ENCODE results near the gene SEC16A.

DNA sequence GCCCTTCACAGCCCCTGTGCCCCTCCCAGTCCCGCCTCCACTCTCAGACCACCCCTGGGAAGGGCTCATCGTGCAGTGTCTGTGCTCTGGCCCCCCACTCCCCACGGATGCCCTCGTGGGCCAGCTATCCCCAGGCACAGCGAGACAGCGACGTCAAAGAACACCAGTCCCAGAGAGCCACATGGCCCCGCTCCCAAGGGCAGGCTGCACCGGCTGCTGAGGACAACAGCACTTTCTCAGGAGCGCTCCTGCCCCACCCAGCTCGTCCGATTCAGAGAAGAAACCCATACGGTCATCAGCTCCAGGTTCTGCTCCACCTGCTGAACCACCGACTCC lies 78.1 kb downstream of the SEC16A start:
- TF ChIP-seq POLR2AphosphoS5 (IDR thresholded peaks at IDR 0.05; ENCODE audit: low read depth, low read length) (no peak; the same call in 1 of the 2 replicates), SIN3A (IDR thresholded peaks at IDR 0.05; ENCODE audit: borderline replicate concordance, insufficient read depth, low read length) (no peak), TAF1 (IDR thresholded peaks at IDR 0.05; ENCODE audit: borderline replicate concordance, insufficient read depth, low read length) (no peak)

All from PFSK-1 (cell line).